Keratinocyte (primary cell): ENCODE measurements around the gene NR6A1. TPM values are rescaled to one million over a fixed set of nuclear protein-coding genes. Genes with fewer than 3 reads are reported as not detected.

Experiments
- DNase-seq: peaks from one replicate; pipeline ENCODE4 v3.0.0-alpha.2; 2011; ENCODE audit warnings: low read depth, missing footprints, low spot score
- FAIRE-seq: peaks from 2 replicates; lab custom pipeline; 2011; peaks lifted over from hg19 to GRCh38; lab: Jason Lieb, UNC
- H2AFZ ChIP-seq: 2 replicates; pipeline ENCODE4 v1.6.0; 2012; ENCODE audit warnings: low read length, control low read depth, inconsistent platforms; ENCODE audit not compliant: control insufficient read depth
- H3K27ac ChIP-seq: 2 replicates; pipeline ENCODE4 v1.5.1; 2011; ENCODE audit warnings: low read length; ENCODE audit not compliant: control insufficient read depth, insufficient read depth
- H3K27me3 ChIP-seq: 3 replicates; pipeline ENCODE4 v1.6.0; 2011; ENCODE audit warnings: low read length; ENCODE audit not compliant: control insufficient read depth, insufficient read depth; ENCODE audit errors: extremely low read depth
- H3K36me3 ChIP-seq, 2 experiments: 2 replicates in 1 of 2; 3 replicates in 1 of 2; pipeline ENCODE4 v1.5.1; 2011; ENCODE audit warnings: low read length in 2 of 2, mild to moderate bottlenecking in 1 of 2; ENCODE audit not compliant: control insufficient read depth in 2 of 2, insufficient read depth in 2 of 2; ENCODE audit errors: extremely low read depth in 1 of 2
- H3K4me1 ChIP-seq: 3 replicates; pipeline ENCODE4 v1.5.1; 2011; ENCODE audit warnings: low read length; ENCODE audit not compliant: control insufficient read depth, insufficient read depth; ENCODE audit errors: extremely low read depth
- H3K4me2 ChIP-seq: 3 replicates; pipeline ENCODE4 v1.6.0; 2011; ENCODE audit warnings: low read depth, low read length; ENCODE audit not compliant: control insufficient read depth, insufficient read depth; ENCODE audit errors: extremely low read depth
- H3K4me3 ChIP-seq, 3 experiments: fragments of 200-600 bp in 1 of 3; sonication (generic) in 1 of 3; 2 replicates in 2 of 3; 3 replicates in 1 of 3; pipeline ENCODE4 v1.5.1; 2011 to 2016; ENCODE audit warnings: low read length in 3 of 3, mild to moderate bottlenecking in 3 of 3, control low read depth in 2 of 3, inconsistent platforms in 1 of 3, low read depth in 1 of 3, mixed read lengths in 1 of 3, mixed run types in 1 of 3, moderate library complexity in 1 of 3; ENCODE audit not compliant: control insufficient read depth in 2 of 3, insufficient read depth in 2 of 3; ENCODE audit errors: extremely low read depth in 1 of 3
- H3K79me2 ChIP-seq: 2 replicates; pipeline ENCODE4 v1.6.0; 2012; ENCODE audit warnings: low read length; ENCODE audit not compliant: control insufficient read depth, insufficient read depth
- H3K9ac ChIP-seq: 3 replicates; pipeline ENCODE4 v1.6.0; 2011; ENCODE audit warnings: low read length; ENCODE audit not compliant: control insufficient read depth, insufficient read depth; ENCODE audit errors: extremely low read depth
- H3K9me1 ChIP-seq: 3 replicates; pipeline ENCODE4 v1.6.0; 2011; ENCODE audit warnings: low read length; ENCODE audit not compliant: control insufficient read depth, insufficient read depth; ENCODE audit errors: extremely low read depth
- H3K9me3 ChIP-seq: 2 replicates; pipeline ENCODE4 v1.5.1; 2012; ENCODE audit warnings: low read depth, low read length; ENCODE audit not compliant: control insufficient read depth
- H4K20me1 ChIP-seq: 3 replicates; pipeline ENCODE4 v1.6.0; 2011; ENCODE audit warnings: low read length; ENCODE audit not compliant: control insufficient read depth, insufficient read depth; ENCODE audit errors: extremely low read depth
- EZH2 ChIP-seq: IDR thresholded peaks from one replicate; pipeline ENCODE4 v1.6.1; 2012; ENCODE audit warnings: inconsistent platforms, mild to moderate bottlenecking, low read length, moderate library complexity
- dilution Hi-C: fragments of 300-500 bp; cut with MboI; formaldehyde crosslinking; loops from one replicate; pipeline ENCODE4 v1.7.0; 2020; ENCODE audit warnings: low sequenced_read_pairs; ENCODE audit not compliant: extremely low pct_ligation_motif_present
- polyA plus RNA-seq, 5 experiments: library from polyadenylated mRNA; depleted of rRNA in 3 of 5; stranded (reverse) in 3 of 5; stranded (forward) in 1 of 5; unstranded in 1 of 5; fragments of >200 nt; gene quantifications; 1 replicate in 1 of 5; 2 replicates in 3 of 5; 3 replicates in 1 of 5; pipeline versions ENCODE4 v1.2.1 to v1.2.3, GENCODE V29; 2011 to 2012; ENCODE audit warnings: missing spikeins in 2 of 5, low read depth in 1 of 5, low replicate concordance in 1 of 5
- TF ChIP-seq, protein P1 (sequence below), 3 experiments: IDR thresholded peaks in 1 of 3; conservative IDR thresholded peaks in 1 of 3; optimal IDR thresholded peaks in 1 of 3; 2 replicates in 2 of 3; 3 replicates in 1 of 3; pipeline versions ENCODE3 to v1.5.1; 2011; ENCODE audit warnings: low read length in 3 of 3, mild to moderate bottlenecking in 3 of 3, moderate library complexity in 2 of 3, control low read depth in 1 of 3, inconsistent platforms in 1 of 3; ENCODE audit not compliant: insufficient read depth in 2 of 3; ENCODE audit errors: extremely low read depth in 1 of 3

NR6A1 gene
- polyA plus RNA-seq, 1 donor (not counting 4 experiments of a cell fraction or from before 2014, with no cell fraction given) = 1.8 TPM

- H3K4me1 ChIP-seq = peaks cover 15% of the 10 kb centered on the region
- no peak overlapping the region for H3K4me3 ChIP-seq
- TF ChIP-seq, protein P1, sequence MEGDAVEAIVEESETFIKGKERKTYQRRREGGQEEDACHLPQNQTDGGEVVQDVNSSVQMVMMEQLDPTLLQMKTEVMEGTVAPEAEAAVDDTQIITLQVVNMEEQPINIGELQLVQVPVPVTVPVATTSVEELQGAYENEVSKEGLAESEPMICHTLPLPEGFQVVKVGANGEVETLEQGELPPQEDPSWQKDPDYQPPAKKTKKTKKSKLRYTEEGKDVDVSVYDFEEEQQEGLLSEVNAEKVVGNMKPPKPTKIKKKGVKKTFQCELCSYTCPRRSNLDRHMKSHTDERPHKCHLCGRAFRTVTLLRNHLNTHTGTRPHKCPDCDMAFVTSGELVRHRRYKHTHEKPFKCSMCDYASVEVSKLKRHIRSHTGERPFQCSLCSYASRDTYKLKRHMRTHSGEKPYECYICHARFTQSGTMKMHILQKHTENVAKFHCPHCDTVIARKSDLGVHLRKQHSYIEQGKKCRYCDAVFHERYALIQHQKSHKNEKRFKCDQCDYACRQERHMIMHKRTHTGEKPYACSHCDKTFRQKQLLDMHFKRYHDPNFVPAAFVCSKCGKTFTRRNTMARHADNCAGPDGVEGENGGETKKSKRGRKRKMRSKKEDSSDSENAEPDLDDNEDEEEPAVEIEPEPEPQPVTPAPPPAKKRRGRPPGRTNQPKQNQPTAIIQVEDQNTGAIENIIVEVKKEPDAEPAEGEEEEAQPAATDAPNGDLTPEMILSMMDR (optimal IDR thresholded peaks at IDR 0.05 in 1 of 3, IDR thresholded peaks at IDR 0.05 in 1 of 3, conservative IDR thresholded peaks at IDR 0.05 in 1 of 3; ENCODE audit: extremely low read depth in 1 of 3, insufficient read depth in 2 of 3, low read length in 3 of 3) = no peak
- TF ChIP-seq EZH2 = no peak
- peaks cover 1% of the 10 kb centered on the region for H3K79me2 ChIP-seq
- H2AFZ ChIP-seq = no peak overlapping the region
- H3K36me3 ChIP-seq = no peaks in the 10 kb centered on the region
- H3K9me1 ChIP-seq = no peaks in the 10 kb centered on the region
- dilution Hi-C loops = no loop called here
- no peak overlapping the region for H3K9ac ChIP-seq
- no peak for FAIRE-seq
- H3K9me3 ChIP-seq = no peaks in the 10 kb centered on the region
- H4K20me1 ChIP-seq = no peaks in the 10 kb centered on the region
- H3K4me2 ChIP-seq = no peak overlapping the region
- no peak for DNase-seq
- no peaks in the 10 kb centered on the region for H3K27me3 ChIP-seq
- no peak overlapping the region for H3K27ac ChIP-seq
Observed at GRCh38 chr9:124757616-124758015, 13.5 kb downstream of the NR6A1 start.

GRCh38 chr9:124756011-124756410 lies 15.1 kb downstream of the NR6A1 start:
- Histone ChIP-seq H4K20me1 (no peaks in the 10 kb centered on the region), H3K9ac (no peak overlapping the region), H2AFZ (no peak overlapping the region), H3K4me2 (no peak overlapping the region), H3K9me1 (no peaks in the 10 kb centered on the region), H3K27ac (no peak overlapping the region), H3K27me3 (no peaks in the 10 kb centered on the region), H3K9me3 (no peaks in the 10 kb centered on the region), H3K79me2 (peaks cover under 1% of the 10 kb centered on the region), H3K36me3 (no peaks in the 10 kb centered on the region), H3K4me3 (no peak overlapping the region), H3K4me1 (peaks cover 18% of the 10 kb centered on the region)
- FAIRE-seq = no peak
- TF ChIP-seq, protein P1 (optimal IDR thresholded peaks at IDR 0.05 in 1 of 3, IDR thresholded peaks at IDR 0.05 in 1 of 3, conservative IDR thresholded peaks at IDR 0.05 in 1 of 3; ENCODE audit: extremely low read depth in 1 of 3, insufficient read depth in 2 of 3, low read length in 3 of 3) = no peak
- no peak for TF ChIP-seq EZH2
- no peak for DNase-seq
- dilution Hi-C loops = no loop called here
